ENCODE measurements around the gene TM9SF3.

- TF ChIP-seq POLR2A (IDR thresholded peaks at IDR 0.05; ENCODE audit: low read depth, low read length) (no peak), MAFK (IDR thresholded peaks at IDR 0.05; ENCODE audit: low read depth, low read length) (no peak), RAD21 (IDR thresholded peaks at IDR 0.05; ENCODE audit: low read length) (no peak), CEBPB (IDR thresholded peaks at IDR 0.05; ENCODE audit: low read depth, low read length) (no peak), ELK1 (IDR thresholded peaks at IDR 0.05; ENCODE audit: borderline replicate concordance, low read depth, low read length) (no peak), MXI1 (IDR thresholded peaks at IDR 0.05; ENCODE audit: borderline replicate concordance, low read depth, low read length) (no peak), MAZ (IDR thresholded peaks at IDR 0.05; ENCODE audit: borderline replicate concordance, low read depth, low read length) (no peak), BHLHE40 (IDR thresholded peaks at IDR 0.05; ENCODE audit: low read depth, low read length) (no peak), RCOR1 (IDR thresholded peaks at IDR 0.05; ENCODE audit: insufficient replicate concordance, low read length) (no peak)
- TF ChIP-seq, protein P1, sequence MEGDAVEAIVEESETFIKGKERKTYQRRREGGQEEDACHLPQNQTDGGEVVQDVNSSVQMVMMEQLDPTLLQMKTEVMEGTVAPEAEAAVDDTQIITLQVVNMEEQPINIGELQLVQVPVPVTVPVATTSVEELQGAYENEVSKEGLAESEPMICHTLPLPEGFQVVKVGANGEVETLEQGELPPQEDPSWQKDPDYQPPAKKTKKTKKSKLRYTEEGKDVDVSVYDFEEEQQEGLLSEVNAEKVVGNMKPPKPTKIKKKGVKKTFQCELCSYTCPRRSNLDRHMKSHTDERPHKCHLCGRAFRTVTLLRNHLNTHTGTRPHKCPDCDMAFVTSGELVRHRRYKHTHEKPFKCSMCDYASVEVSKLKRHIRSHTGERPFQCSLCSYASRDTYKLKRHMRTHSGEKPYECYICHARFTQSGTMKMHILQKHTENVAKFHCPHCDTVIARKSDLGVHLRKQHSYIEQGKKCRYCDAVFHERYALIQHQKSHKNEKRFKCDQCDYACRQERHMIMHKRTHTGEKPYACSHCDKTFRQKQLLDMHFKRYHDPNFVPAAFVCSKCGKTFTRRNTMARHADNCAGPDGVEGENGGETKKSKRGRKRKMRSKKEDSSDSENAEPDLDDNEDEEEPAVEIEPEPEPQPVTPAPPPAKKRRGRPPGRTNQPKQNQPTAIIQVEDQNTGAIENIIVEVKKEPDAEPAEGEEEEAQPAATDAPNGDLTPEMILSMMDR (conservative IDR thresholded peaks at IDR 0.05; ENCODE audit: low read depth, low read length): no peak
- TF ChIP-seq, protein P2, sequence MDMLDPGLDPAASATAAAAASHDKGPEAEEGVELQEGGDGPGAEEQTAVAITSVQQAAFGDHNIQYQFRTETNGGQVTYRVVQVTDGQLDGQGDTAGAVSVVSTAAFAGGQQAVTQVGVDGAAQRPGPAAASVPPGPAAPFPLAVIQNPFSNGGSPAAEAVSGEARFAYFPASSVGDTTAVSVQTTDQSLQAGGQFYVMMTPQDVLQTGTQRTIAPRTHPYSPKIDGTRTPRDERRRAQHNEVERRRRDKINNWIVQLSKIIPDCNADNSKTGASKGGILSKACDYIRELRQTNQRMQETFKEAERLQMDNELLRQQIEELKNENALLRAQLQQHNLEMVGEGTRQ (IDR thresholded peaks at IDR 0.05; ENCODE audit: low read depth, low read length): no peak
These were observed 32.3 kb upstream of the TM9SF3 start for GRCh38 chr10:96619120-96619519.
